Measurements from ENCODE around the gene MEX3A. TPM values are rescaled to one million over a fixed set of nuclear protein-coding genes. Genes with fewer than 3 reads are reported as not detected.

Gene MEX3A
- total and polyA plus RNA-seq, 10 of the 15 experiments (the other 5 are each of a cell fraction or from before 2014, with no cell fraction given) = 0.11 to 5.1 (median 1.7) TPM

- peak overlapping the region; percentile 98 for H2AFZ ChIP-seq (ENCODE audit: control insufficient read depth, low read depth, low read length)
- no TSS peak for BruUV-seq (replicated peaks)
- no peaks in the 10 kb centered on the region for H3K9me3 ChIP-seq (replicated peaks; ENCODE audit: control insufficient read depth, insufficient read depth, low read length)
- RAD21 ChIA-PET (ENCODE audit: unreplicated experiment) = interaction anchor here (1.1 kb wide), 1 partner anchor 11 kb away, joined by 3 read pairs; no protein-coding TSS in a partner anchor
- no peak for DNase-seq (ENCODE audit: low read depth, low spot score)
- POLR2A ChIA-PET = interaction anchor here (0.7 to 1.2 kb wide), 2 partner anchors 35 to 110 kb away, joined by 3 to 4 read pairs; partner anchors contain the start of gene SSR2
- peak overlapping the region; percentile 96 for H3K9ac ChIP-seq (ENCODE audit: control insufficient read depth, insufficient read depth, low read length)
- no peaks in the 10 kb centered on the region for H3K27me3 ChIP-seq (replicated peaks in 1 of 2; ENCODE audit: control insufficient read depth in 2 of 2, insufficient read depth in 2 of 2, low read length in 1 of 2)
- peak overlapping the region; percentile 93 for H3K4me3 ChIP-seq
- 19% methylated on average over 17 of the region's 17 CpGs for WGBS (ENCODE audit: insufficient coverage, insufficient replicate concordance, low lambda C conversion rate, missing lambda C conversion rate)
- H3K36me3 ChIP-seq (ENCODE audit: control insufficient read depth in 2 of 2, insufficient read depth in 2 of 2, low read length in 1 of 2) = no peaks in the 10 kb centered on the region
- no peaks in the 10 kb centered on the region; the same call in 1 of the 2 replicates for H3K4me1 ChIP-seq (ENCODE audit: control insufficient read depth, insufficient read depth, low read length)
- intact Hi-C loops (cut with micrococcal nuclease; ENCODE audit: unreplicated experiment) = loop anchor here (2.0 to 10.0 kb wide), 3 partner anchors 35 to 201 kb away; partner anchors contain the start of genes GON4L, SSR2 and SYT11
- no peak for FAIRE-seq
- SMC1A ChIA-PET (ENCODE audit: uncharacterized antibody, unreplicated experiment) = interaction anchor here (1.0 to 2.3 kb wide), 2 partner anchors 11 to 117 kb away, joined by 4 to 7 read pairs; no protein-coding TSS in a partner anchor
- no peaks in the 10 kb centered on the region for H4K20me1 ChIP-seq (ENCODE audit: control insufficient read depth, insufficient read depth)
- H3K27ac ChIP-seq (ENCODE audit: control insufficient read depth, insufficient read depth) = peak overlapping the region; percentile 95
- in situ Hi-C loops (cut with MboI) = no loop called here
- peak overlapping the region; percentile 99 for H3K4me2 ChIP-seq (ENCODE audit: control insufficient read depth, insufficient read depth)
- CTCF ChIA-PET = interaction anchor here (1.2 to 3.1 kb wide), 2 partner anchors 10 to 66 kb away, joined by 5 to 28 read pairs; no protein-coding TSS in a partner anchor
- ATAC-seq = peak; percentile 1; the same call in 1 of the 3 replicates
- peaks cover 19% of the 10 kb centered on the region for H3K79me2 ChIP-seq (ENCODE audit: control insufficient read depth, insufficient read depth, low read length)
- no peak for TF ChIP-seq IRF3 (IDR thresholded peaks at IDR 0.05)
- no peak for TF ChIP-seq POLR2AphosphoS2 (IDR thresholded peaks at IDR 0.05; ENCODE audit: low read depth, low read length)
- 0 out of 2 replicates have a peak, but pooled peaks have one; percentile 31 for TF ChIP-seq SMAD5 (IDR thresholded peaks at IDR 0.05; ENCODE audit: low read depth)
- TF ChIP-seq STAT3 (IDR thresholded peaks at IDR 0.05; ENCODE audit: low read depth, low read length) = no peak
- no peak for TF ChIP-seq REST (IDR thresholded peaks at IDR 0.05; ENCODE audit: low read depth, low read length)
- no peak for TF ChIP-seq IRF5 (IDR thresholded peaks at IDR 0.05; ENCODE audit: borderline replicate concordance)
- TF ChIP-seq CHD1 (IDR thresholded peaks at IDR 0.05; ENCODE audit: low read depth, low read length) = no peak
- no peak for TF ChIP-seq CEBPZ (IDR thresholded peaks at IDR 0.05; ENCODE audit: low read depth, low read length)
- peak; percentile 85; the same call in 1 of the 2 replicates for TF ChIP-seq SPI1 (IDR thresholded peaks at IDR 0.05; ENCODE audit: borderline replicate concordance, insufficient read depth, low read depth, low read length)
- TF ChIP-seq SREBF1 (IDR thresholded peaks at IDR 0.05; ENCODE audit: low read length) = no peak
- no peak for TF ChIP-seq NFXL1 (IDR thresholded peaks at IDR 0.05; ENCODE audit: borderline replicate concordance)
- no peak for TF ChIP-seq ATF7 (IDR thresholded peaks at IDR 0.05; ENCODE audit: low read depth)
These were observed 26.8 kb downstream of the MEX3A start for GRCh38 chr1:156055281-156056048.

All from GM12878 (cell line).